SK-N-SH treated with all-trans-retinoic acid at 6 μM for 48 hours (cell line): Measurements from ENCODE around the gene LGALS1.

Experiments
- ARNTL ChIP-seq: fragments of 450-650 bp; formaldehyde crosslinking; IDR thresholded peaks from 2 replicates; pipeline ENCODE4 v1.5.0; 2020; ENCODE audit warnings: low read depth, mild to moderate bottlenecking, moderate library complexity, borderline replicate concordance
- CREB5 ChIP-seq: fragments of 250-450 bp; sonication (Bioruptor Pico); IDR thresholded peaks from 2 replicates; pipeline ENCODE4 v1.5.1; 2020; ENCODE audit warnings: low read depth, mild to moderate bottlenecking, moderate library complexity
- CSRNP3 ChIP-seq: fragments of 250-450 bp; sonication (Bioruptor Pico); IDR thresholded peaks from 2 replicates; pipeline ENCODE4 v1.5.1; 2021; ENCODE audit warnings: mild to moderate bottlenecking, moderate library complexity
- PATZ1 ChIP-seq: fragments of 250-450 bp; sonication (Bioruptor Pico); IDR thresholded peaks from 2 replicates; pipeline ENCODE4 v1.8.0; 2020; ENCODE audit warnings: mild to moderate bottlenecking, moderate library complexity, borderline replicate concordance
- POU6F1 ChIP-seq: fragments of 250-450 bp; sonication (Bioruptor Pico); IDR thresholded peaks from 2 replicates; pipeline ENCODE4 v1.8.0; 2021; ENCODE audit warnings: low read depth, mild to moderate bottlenecking, moderate library complexity, borderline replicate concordance
- TCF4 ChIP-seq: fragments of 250-450 bp; sonication (Bioruptor Pico); IDR thresholded peaks from 2 replicates; pipeline ENCODE4 v1.8.0; 2021; ENCODE audit warnings: mild to moderate bottlenecking, moderate library complexity, borderline replicate concordance
- TOX ChIP-seq: fragments of 250-450 bp; sonication (Bioruptor Pico); IDR thresholded peaks from 2 replicates; pipeline ENCODE4 v1.8.0; 2021; ENCODE audit warnings: mild to moderate bottlenecking, moderate library complexity, borderline replicate concordance
- TSHZ2 ChIP-seq: fragments of 250-450 bp; sonication (Bioruptor Pico); IDR thresholded peaks from 2 replicates; pipeline ENCODE4 v1.5.0; 2020; ENCODE audit warnings: mild to moderate bottlenecking, moderate library complexity
- ZFP3 ChIP-seq: fragments of 250-450 bp; sonication (Bioruptor Pico); IDR thresholded peaks from 2 replicates; pipeline ENCODE4 v1.5.0; 2020; ENCODE audit warnings: mild to moderate bottlenecking, moderate library complexity
- ZFP30 ChIP-seq: fragments of 450-650 bp; formaldehyde crosslinking; IDR thresholded peaks from 2 replicates; pipeline ENCODE4 v1.5.0; 2022; ENCODE audit warnings: mild to moderate bottlenecking, moderate library complexity
- ZNF565 ChIP-seq: fragments of 450-650 bp; formaldehyde crosslinking; conservative IDR thresholded peaks from 2 replicates; pipeline ENCODE4 v1.5.0; 2020; ENCODE audit warnings: low read depth, mild to moderate bottlenecking, moderate library complexity
- ZNF8 ChIP-seq: fragments of 450-650 bp; formaldehyde crosslinking; IDR thresholded peaks from 2 replicates; pipeline ENCODE4 v1.5.0; 2020; ENCODE audit warnings: mild to moderate bottlenecking, moderate library complexity

- TF ChIP-seq TOX: no peak
- no peak for TF ChIP-seq ZNF565 (CRISPR knock-in tag)
- TF ChIP-seq ZFP30 (CRISPR knock-in tag): no peak
- no peak for TF ChIP-seq TSHZ2 (CRISPR knock-in tag)
- TF ChIP-seq ARNTL (CRISPR knock-in tag): no peak
- no peak for TF ChIP-seq ZFP3 (CRISPR knock-in tag)
- no peak for TF ChIP-seq TCF4 (CRISPR knock-in tag)
- TF ChIP-seq PATZ1 (CRISPR knock-in tag): no peak
- TF ChIP-seq CREB5 (CRISPR knock-in tag): no peak
- no peak for TF ChIP-seq CSRNP3
- TF ChIP-seq ZNF8 (CRISPR knock-in tag): no peak
- no peak for TF ChIP-seq POU6F1 (CRISPR knock-in tag)
Measured at GRCh38 chr22:37697538-37697835, 22.1 kb downstream of the LGALS1 start.
